ENCODE data around the gene BAZ2B.

The BAZ2B gene

DNA sequence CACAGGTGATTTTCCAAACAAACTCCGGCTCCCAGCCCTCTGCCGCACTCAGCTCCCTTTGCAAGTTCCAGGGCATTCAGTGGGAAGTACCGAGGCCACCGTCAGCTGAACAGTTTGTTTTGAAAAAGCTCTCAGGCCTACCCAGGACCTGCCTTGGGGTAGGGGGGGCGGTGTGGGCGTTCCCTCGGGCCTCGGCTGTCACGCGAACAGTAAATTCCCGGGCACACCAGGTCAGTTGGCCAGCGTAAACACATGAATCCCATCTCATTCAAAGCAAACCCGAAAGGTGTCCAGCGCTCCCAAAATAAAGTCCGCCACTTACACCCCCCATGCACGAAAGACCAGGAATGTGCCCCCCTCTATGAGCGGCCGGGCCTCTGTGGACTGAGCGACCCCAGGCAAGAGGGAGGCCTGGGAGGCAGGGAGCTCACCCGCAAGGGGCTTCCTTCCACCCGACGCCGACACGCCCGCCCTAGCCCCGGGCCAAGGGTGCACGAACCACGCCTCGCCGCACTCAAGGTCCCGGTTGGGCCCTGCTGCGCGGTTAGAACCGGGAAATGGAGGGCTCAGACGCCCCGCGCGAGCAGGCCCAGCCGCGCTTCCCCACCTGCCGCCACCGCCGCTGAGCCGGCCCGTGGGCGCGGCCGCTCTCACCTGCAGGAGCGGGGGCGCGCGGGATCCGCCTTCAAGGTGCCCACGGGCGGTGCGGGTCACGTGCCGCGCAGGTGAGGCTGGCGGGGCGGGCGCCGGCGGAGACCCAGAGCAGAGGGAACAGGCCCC is 330.2 kb downstream of the BAZ2B start, which contains the start of gene WDSUB1:
Gene WDSUB1, minus strand, starts transcription at position 775 of the 780 bp plus-strand sequence. CDS start 3,634 bp downstream, outside the sequence.
- Mint-ChIP-seq H3K27ac (peak within 1 kb of the TSS; percentile 87), H3K36me3 (no peaks in the 10 kb centered on the region), H3K9me3 (no peaks in the 10 kb centered on the region), H3K27me3 (no peaks in the 10 kb centered on the region), H3K4me3 (peak within 1 kb of the TSS; percentile 87), H3K4me1 (peaks cover 29% of the 10 kb centered on the region)

DNA sequence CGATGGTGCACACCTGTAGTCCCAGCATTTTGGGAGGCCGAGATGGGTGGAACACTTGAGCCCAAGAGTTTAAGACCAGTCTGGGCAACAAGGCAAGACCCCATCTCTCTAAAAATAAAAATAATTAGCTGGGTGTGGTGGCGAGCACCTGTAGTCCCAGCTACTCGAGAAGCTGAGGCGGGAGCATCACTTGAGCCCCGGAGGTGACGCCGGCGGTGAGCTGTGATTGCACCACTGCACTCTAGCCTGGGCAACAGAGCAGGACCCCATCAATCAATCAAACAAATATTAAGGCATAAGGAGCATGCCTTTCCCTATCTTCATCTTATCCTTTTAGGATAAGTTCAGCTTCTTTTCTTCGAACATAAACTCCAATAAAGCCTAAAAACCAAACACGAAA is 330.9 kb downstream of the BAZ2B start:
- no peaks in the 10 kb centered on the region for H3K27me3 Mint-ChIP-seq
- no peaks in the 10 kb centered on the region for H3K9me3 Mint-ChIP-seq
- peak overlapping the region; percentile 82 for H3K4me3 Mint-ChIP-seq
- peaks cover 23% of the 10 kb centered on the region for H3K4me1 Mint-ChIP-seq
- no peak overlapping the region for H3K27ac Mint-ChIP-seq
- H3K36me3 Mint-ChIP-seq: no peaks in the 10 kb centered on the region

DNA sequence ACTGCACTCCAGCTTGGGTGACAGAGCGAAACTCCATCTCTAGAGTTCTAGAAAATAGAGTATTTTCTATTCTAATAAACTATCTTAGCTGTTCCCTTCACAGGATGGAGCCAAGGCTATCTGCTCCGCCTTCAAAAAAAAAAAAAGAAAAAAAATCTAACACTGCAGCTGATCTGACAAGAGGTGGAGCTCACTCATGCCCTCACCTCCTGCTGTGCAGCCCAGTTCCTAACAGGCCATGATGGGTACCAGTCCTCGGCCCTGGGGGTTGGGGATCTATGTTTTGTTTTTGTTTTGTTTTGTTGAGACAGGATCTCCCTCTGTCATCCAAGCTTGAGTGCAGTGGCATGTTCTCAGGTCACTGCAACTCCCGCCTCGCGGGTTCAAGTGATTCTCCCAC is 332.8 kb downstream of the BAZ2B start:
- Mint-ChIP-seq H3K36me3 (peaks cover 4% of the 10 kb centered on the region), H3K27ac (no peak overlapping the region), H3K27me3 (no peaks in the 10 kb centered on the region), H3K4me3 (no peak overlapping the region), H3K9me3 (no peaks in the 10 kb centered on the region), H3K4me1 (peaks cover 17% of the 10 kb centered on the region)

DNA sequence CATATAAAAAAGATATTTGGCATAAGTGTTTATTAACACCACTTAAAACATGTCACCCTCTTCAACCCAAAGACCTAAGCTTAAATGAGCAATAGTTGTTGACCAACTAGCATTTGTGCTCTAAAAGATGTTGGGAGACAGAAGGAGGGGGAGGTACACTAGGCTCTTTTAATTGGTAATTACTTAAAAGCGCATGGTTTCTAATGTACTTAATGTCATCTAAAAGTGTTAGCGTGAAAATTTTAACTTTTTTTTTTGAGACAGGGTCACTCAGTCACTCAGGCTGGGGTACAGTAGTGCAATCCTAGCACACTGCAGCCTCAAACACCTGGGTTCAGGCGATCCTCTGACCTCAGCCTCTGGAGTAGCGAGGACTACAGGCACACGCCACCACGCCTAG is 335.3 kb downstream of the BAZ2B start:
- no peaks in the 10 kb centered on the region for H3K9me3 Mint-ChIP-seq
- H3K4me3 Mint-ChIP-seq: no peak overlapping the region

DNA sequence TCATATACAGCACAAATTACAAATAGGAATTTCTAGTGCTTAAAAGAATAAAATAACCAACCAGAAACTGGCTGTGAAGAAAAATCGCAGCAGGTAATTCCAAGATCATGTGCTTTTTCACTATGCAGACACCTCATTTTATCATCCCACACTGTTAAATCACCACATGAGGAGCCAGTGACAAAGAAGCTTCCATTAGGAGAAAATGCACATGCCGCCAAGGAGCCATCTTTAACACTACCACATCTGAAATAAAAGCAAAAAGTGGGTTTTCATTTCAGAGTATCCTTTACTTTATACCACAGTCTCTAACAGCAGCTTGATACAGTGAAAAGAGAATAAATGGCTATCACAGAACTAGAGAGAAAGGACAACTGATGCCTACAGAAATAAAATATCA is 336.6 kb downstream of the BAZ2B start:
- H3K4me1 Mint-ChIP-seq: peaks cover 7% of the 10 kb centered on the region
- no peak overlapping the region for H3K27ac Mint-ChIP-seq
- no peaks in the 10 kb centered on the region for H3K27me3 Mint-ChIP-seq
- no peaks in the 10 kb centered on the region for H3K9me3 Mint-ChIP-seq
- peaks cover 7% of the 10 kb centered on the region for H3K36me3 Mint-ChIP-seq
- H3K4me3 Mint-ChIP-seq: no peak overlapping the region

More for the DNA sequence above, 335.3 kb downstream of the BAZ2B start:
- H3K27ac Mint-ChIP-seq: no peak overlapping the region
- peaks cover 9% of the 10 kb centered on the region for H3K4me1 Mint-ChIP-seq
- H3K27me3 Mint-ChIP-seq: no peaks in the 10 kb centered on the region
- peaks cover 4% of the 10 kb centered on the region for H3K36me3 Mint-ChIP-seq

DNA sequence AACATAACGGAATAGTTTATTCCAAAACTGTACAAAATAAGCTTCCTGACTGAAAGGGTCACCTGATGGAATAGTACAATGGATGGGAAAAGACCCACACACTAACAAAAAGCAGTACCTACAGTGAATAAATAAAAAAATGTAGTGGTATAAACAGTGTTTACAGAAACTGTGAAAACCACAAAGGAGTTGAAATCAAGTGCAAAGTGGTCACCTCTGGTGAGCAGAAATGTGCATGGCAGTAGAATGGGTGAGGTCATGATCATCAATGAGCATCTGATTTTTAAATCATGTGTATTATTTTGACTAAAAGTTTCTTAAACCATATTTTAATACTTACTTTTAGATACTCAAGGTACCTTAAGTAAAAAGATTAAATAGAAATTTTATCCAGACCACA is 341.2 kb downstream of the BAZ2B start:
- Mint-ChIP-seq H3K4me3 (no peak overlapping the region), H3K9me3 (no peaks in the 10 kb centered on the region), H3K36me3 (peaks cover 29% of the 10 kb centered on the region), H3K27me3 (no peaks in the 10 kb centered on the region), H3K4me1 (peaks cover 7% of the 10 kb centered on the region), H3K27ac (no peak overlapping the region)

DNA sequence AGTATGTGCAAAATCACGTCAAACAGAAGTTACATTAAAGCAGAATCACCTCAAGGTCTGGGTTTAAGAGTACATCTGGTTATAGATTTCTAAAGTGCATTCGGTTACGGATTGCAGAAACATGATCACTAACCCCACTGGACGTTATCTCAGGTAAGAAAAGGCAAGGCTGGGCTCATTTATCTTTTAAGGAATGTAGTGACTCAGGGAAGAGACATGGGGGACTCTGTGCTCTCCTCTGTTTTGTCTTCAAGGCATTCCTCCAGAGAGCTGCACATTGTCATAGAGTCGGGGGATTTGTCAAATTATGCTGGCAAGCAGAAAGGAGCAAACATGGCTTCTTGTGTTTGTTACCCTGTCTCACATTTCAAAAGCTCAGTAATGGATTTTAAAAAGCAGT is 344.2 kb downstream of the BAZ2B start:
- H3K4me3 Mint-ChIP-seq: no peak overlapping the region
- H3K9me3 Mint-ChIP-seq: no peaks in the 10 kb centered on the region
- H3K27me3 Mint-ChIP-seq: no peaks in the 10 kb centered on the region
- peaks cover 7% of the 10 kb centered on the region for H3K4me1 Mint-ChIP-seq
- peaks cover 32% of the 10 kb centered on the region for H3K36me3 Mint-ChIP-seq
- H3K27ac Mint-ChIP-seq: no peak overlapping the region

DNA sequence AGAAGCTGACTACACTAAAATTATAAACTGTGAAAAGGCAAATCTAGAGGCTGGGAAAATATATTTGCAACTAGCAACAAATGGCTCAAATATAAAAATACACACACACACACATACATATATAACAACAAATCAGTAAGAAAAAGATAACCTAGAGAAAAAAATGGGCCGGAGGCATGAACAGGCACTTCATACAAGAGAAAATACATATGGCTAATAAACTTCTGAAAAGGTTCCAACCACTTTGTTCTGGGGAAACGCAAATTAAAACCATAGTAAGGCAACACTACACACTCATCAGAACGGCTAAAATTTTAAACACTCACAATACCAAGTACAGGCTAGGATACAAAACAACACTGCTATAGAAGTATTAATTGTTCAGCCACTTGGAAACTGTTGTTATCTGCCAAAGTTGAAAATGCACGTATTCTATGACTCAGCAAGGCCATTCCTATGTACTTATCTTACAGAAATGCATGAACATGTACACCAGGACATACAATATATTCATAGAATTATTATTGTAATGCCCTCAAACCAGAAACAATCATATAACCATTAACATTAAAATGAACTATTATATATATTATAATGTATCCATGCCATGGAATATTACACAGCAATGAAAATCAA is 345.5 kb downstream of the BAZ2B start:
- peaks cover 36% of the 10 kb centered on the region for H3K36me3 Mint-ChIP-seq
- no peaks in the 10 kb centered on the region for H3K9me3 Mint-ChIP-seq
- H3K27me3 Mint-ChIP-seq: no peaks in the 10 kb centered on the region
- no peak overlapping the region for H3K4me3 Mint-ChIP-seq
- peaks cover 7% of the 10 kb centered on the region for H3K4me1 Mint-ChIP-seq
- H3K27ac Mint-ChIP-seq: no peak overlapping the region
